ENCODE measurements around the gene LRMDA.

DNA sequence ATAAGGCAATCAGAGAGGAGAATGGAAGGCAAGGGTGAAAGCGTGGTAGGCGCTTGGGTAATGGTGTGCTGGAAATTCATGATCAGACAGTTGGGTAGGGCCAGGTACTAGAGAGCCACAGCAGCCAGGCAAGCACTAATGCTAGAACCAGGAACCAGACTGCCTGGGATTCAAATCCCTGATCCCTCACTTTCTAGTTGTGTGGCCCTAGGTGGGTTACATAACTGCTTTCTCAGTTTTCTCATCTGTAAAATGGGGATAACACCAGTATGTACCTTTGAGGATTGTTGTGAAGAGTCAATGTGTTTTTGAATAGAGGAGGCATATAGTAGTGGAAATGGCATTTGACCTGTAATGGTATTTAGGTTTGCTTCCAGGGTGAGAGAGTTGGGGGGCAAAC lies 225.9 kb downstream of the LRMDA start:
- TF ChIP-seq CTCF (IDR thresholded peaks at IDR 0.05; ENCODE audit: extremely low read depth in 1 of 2, insufficient read depth in 1 of 2, low read depth in 1 of 2, low read length in 2 of 2) (no peak), POLR2A (IDR thresholded peaks at IDR 0.05; ENCODE audit: low read depth, low read length) (no peak), MAX (IDR thresholded peaks at IDR 0.05; ENCODE audit: insufficient read depth, insufficient read length) (no peak), EZH2 (IDR thresholded peaks at IDR 0.05; ENCODE audit: borderline replicate concordance, low read depth, low read length, severe bottlenecking) (no peak), JUN (IDR thresholded peaks at IDR 0.05; ENCODE audit: borderline replicate concordance, insufficient read depth, insufficient read length, low read depth) (no peak), GATA2 (IDR thresholded peaks at IDR 0.05; ENCODE audit: insufficient read depth, insufficient read length, low read depth, low read length) (no peak), POLR2AphosphoS5 (IDR thresholded peaks at IDR 0.05; ENCODE audit: insufficient read depth, low read depth, low read length) (no peak), MYC (IDR thresholded peaks at IDR 0.05; ENCODE audit: low read depth, low read length) (no peak), FOS (IDR thresholded peaks at IDR 0.05; ENCODE audit: borderline replicate concordance, insufficient read depth, low read length) (no peak)
